ENCODE measurements around the gene UXT. TPM values are rescaled to one million over a fixed set of nuclear protein-coding genes. Genes with fewer than 3 reads are reported as not detected.

Gene UXT, protein sequence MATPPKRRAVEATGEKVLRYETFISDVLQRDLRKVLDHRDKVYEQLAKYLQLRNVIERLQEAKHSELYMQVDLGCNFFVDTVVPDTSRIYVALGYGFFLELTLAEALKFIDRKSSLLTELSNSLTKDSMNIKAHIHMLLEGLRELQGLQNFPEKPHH
- 79.4 and 143 TPM in 2 replicates for total RNA-seq

DNA sequence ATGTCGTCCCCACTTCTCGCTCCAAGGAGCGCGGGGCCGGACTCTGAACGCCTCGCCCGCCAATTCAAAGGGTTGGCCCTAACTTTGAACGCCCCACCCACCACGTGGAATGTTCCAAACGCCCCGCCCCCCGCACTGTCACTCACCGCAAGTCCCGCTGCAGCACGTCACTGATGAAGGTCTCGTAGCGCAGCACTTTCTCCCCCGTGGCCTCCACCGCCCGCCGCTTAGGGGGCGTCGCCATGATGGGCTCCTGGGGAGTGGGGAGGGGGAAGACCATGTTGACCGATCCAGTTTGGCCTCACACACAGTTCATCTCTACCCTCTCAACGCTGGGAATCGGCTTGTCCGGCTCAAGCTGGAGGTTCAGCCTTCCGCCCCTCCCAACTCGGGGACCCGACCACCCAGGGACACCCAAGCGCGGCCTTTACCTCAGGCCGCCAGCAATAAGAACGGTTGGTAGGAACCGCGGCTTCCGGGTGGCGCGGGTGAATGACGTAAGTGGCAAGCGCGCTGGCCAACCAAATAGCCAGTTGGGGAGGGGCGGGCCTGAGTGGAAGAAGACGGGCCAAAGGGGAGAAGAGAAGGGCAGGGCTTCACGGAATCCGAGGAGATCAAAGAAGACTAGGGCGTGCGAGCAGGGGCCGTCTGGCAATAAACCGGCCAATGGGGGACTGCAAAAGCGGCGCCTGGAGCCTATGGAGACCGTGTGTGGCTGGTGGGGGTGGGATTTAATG, at the start of gene UXT:
Gene UXT, minus strand, starts transcription at position 497 of the 737 bp plus-strand sequence. Its CDS starts 253 bp downstream, at position 244.

DNA sequence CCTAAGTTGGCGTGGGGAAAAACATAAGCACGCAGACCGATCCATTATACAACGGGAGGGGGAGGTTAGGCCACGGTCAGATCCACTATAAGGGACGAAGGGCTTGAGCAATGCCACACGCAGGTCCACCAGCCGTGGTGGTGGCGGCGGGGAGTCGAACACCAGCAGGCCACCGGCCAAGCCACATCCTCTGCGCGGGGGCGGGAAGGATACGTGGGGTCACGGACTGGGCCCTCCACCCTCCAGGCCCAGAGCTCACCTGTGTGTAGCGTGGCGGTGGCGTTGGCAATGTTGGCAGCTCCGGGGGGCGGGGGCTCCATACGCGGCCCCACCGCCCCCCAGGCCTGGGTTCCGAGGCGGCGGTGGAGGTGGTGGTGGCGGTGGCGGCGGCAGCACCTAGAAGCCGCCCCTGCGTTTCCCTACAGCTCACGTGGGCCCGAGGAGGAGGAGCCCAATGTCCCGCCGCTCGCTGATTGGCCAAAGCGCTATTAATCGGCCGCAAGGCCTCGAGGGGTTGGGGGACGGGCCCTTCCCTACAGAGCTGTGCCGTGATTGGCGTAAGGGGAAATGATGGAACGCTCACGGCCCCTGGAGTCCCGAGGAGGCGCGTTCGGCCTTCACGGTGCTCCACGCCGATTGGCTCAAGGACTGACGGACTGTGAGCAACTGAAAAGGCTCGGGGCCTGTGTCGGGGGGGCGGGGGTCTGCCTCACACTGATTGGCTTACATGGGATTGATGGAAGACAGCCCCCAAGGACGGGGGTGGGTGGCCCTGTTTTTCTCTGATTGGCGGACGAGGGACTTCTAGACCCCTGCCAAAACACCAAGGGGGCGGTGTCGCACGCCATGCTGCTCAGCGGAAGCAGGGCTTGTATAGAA, 8.6 kb downstream of the UXT start, which contains the start of gene ELK1:
Gene ELK1, minus strand, starts transcription at position 400 of the 879 bp plus-strand sequence. CDS start 9,122 bp downstream, outside the sequence.

DNA sequence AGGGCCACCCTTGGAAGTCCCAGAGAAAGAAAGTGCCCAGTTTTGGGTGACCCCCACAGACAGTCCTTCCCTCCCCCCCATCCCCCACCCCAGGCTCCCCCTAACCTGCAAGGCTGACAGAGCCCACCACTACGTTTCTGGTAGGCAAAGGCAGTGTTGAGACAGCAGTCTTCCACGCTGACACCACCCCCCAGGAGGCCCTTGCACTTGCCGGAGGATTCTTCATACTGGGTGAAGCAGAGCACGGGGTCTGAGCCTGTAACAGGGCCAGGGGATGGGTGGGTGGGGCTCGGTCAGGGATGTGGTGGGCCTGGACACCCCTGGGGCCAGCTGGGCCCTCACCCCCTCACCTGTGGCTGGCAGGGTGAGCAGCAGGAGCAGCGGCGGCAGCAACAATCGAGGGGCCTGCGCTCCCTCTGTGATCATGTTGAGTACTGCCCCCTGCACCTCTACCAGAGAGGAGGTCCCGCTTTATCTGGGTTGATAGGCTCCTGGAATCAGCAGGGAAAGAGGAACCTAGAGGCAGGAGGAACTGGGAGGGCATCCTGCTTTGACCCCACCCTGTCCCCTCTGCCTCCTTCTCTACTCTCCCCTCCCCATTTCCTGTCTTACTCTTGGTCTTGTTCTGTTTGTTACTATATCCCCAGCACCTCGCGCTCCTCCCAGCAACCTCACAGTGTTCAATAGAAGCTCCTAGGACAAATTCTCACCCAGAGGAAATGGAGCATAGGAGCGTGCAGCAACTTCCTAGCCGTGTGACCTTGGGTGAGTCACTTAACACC, 29.4 kb downstream of the UXT start, which contains the start of gene CFP:
Gene CFP, minus strand, starts transcription at position 512 of the 782 bp plus-strand sequence. Its CDS starts 86 bp downstream, at position 426.

DNA sequence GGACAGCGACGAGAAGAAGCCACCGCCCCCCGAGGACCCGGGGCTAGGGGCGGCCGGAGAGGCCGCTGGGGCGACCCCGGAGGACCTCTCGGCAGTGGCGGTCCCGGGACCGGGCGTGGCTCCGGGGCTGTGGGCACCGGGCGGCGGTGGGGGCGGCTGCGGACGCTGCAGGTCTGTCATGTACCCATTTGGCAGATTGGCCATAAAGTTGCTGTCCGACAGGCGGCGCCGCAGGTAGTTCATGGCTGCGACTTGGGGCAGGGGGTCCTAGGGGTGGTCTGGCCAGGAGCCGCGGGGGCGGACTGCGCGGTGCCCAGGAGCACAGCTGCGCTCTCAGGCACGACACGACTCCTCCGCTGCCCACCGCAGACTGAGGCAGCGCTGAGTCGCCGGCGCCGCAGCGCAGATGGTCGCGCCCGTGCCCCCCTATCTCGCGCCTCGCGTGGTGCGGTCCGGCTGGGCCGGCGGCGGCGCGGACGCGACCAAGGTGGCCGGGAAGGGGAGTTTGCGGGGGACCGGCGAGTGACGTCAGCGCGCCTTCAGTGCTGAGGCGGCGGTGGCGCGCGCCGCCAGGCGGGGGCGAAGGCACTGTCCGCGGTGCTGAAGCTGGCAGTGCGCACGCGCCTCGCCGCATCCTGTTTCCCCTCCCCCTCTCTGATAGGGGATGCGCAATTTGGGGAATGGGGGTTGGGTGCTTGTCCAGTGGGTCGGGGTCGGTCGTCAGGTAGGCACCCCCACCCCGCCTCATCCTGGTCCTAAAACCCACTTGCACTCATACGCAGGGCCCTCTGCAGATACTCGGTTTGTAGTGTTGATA, 39.3 kb downstream of the UXT start, which contains the start of gene SYN1:
Gene SYN1, minus strand, starts transcription at position 372 of the 817 bp plus-strand sequence. Its CDS starts 129 bp downstream, at position 243.

Other genes with a start within 250 kb of the UXT start
- gene ZNF41, start 176.0 kb downstream of the UXT start, total RNA-seq: 5.9 and 8.8 TPM in 2 replicates
- 17.6 and 18.0 TPM in 2 replicates for gene ARAF, start 98.0 kb downstream of the UXT start, total RNA-seq
- 595 and 1,438 TPM in 2 replicates for gene TIMP1, start 76.7 kb downstream of the UXT start, total RNA-seq
- gene SYN1, start 39.3 kb downstream of the UXT start, total RNA-seq: under 0.01 and 0.20 TPM in 2 replicates
- gene CFP, start 29.2 kb downstream of the UXT start, total RNA-seq: 0.37 and 0.39 TPM in 2 replicates
- gene ELK1, start 8.6 kb downstream of the UXT start, total RNA-seq: 23.9 and 31.5 TPM in 2 replicates
- 4.0 and 5.9 TPM in 2 replicates for gene ZNF81, start 177.7 kb upstream of the UXT start, total RNA-seq

Measured in subcutaneous preadipocyte (primary cell).